BE2C (cell line): ENCODE data around the gene CEP44.
"Not testable (repeated sequence)": the region's sequence is repeated elsewhere in the genome, so short reads cannot be mapped to it uniquely, and the experiment has no call there.

Experiments used
- DNase-seq: peaks from one replicate; pipeline ENCODE4 v3.0.0-alpha.2; 2020
- H3K27me3 ChIP-seq: fragments of 250-450 bp; sonication (Bioruptor Pico); 2 replicates; pipeline ENCODE4 v1.5.1; 2020; ENCODE audit warnings: mild to moderate bottlenecking
- H3K36me3 ChIP-seq: fragments of 250-450 bp; sonication (Bioruptor Pico); 2 replicates; pipeline ENCODE4 v1.5.1; 2020; ENCODE audit warnings: mild to moderate bottlenecking
- H3K4me1 ChIP-seq: fragments of 250-450 bp; sonication (Bioruptor Pico); 2 replicates; pipeline ENCODE4 v1.5.1; 2020
- H3K4me3 ChIP-seq: 2 replicates; pipeline ENCODE4 v1.5.1; 2011; ENCODE audit warnings: low read depth, low read length
- H3K9me3 ChIP-seq: fragments of 250-450 bp; sonication (Bioruptor Pico); 2 replicates; pipeline ENCODE4 v1.5.1; 2020
- CTCF ChIP-seq: IDR thresholded peaks from 2 replicates; pipeline ENCODE4 v1.5.1; 2012; ENCODE audit warnings: mild to moderate bottlenecking, low read depth, low read length

The CEP44 gene

DNA sequence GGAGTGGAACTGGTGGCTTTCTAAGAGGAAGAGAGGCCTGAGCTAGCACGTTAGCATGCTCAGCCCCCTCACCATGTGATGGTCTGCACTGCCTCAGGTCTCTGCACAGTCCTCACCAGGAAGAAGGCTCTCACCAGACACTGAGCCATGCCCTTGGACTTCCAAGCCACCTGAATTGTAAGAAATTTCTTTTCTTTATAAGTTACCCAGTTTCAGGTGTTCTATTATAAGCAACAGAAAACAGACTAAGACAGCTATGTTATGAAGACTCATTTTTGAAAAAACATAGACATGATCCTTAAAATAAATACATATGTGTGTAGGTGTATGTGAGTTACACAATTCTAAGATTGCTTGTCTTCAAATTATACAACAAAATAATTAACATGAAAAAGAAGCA lies 74.7 kb downstream of the CEP44 start:
- H3K4me3 ChIP-seq = no peak overlapping the region
- H3K36me3 ChIP-seq = peaks cover 33% of the 10 kb centered on the region
- no peaks in the 10 kb centered on the region for H3K27me3 ChIP-seq
- TF ChIP-seq CTCF = no peak
- no peaks in the 10 kb centered on the region; the same call in none of the 2 replicates for H3K4me1 ChIP-seq
- no peaks in the 10 kb centered on the region for H3K9me3 ChIP-seq
- DNase-seq = no peak

DNA sequence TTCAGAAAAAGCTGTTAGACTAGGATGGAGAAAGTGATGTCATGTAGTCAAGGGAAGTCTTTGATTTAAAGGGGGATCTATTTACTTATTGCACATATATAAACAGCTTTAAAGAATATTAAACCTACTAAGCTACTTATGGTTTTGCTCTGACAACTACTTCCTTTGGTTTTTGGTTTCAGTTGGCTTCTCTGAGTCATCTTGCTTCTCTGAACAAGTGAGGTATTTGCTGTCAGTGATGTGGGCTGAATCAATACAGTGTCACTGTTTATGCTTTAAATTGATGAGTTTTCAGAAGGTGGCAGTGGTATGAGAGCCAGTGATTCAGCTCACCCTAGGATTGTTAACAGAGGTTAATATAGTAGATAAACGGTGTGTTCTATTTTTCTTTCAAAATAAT lies 75.1 kb downstream of the CEP44 start:
- Histone ChIP-seq H3K4me1 (peaks cover 3% of the 10 kb centered on the region), H3K36me3 (peaks cover 32% of the 10 kb centered on the region), H3K9me3 (no peaks in the 10 kb centered on the region), H3K4me3 (no peak overlapping the region), H3K27me3 (no peaks in the 10 kb centered on the region)
- no peak for DNase-seq
- TF ChIP-seq CTCF = no peak

- TF ChIP-seq CTCF = no peak
- Histone ChIP-seq H3K4me3 (no peak overlapping the region), H3K36me3 (peaks cover 14% of the 10 kb centered on the region; the same call in 1 of the 2 replicates), H3K9me3 (no peaks in the 10 kb centered on the region), H3K27me3 (no peaks in the 10 kb centered on the region), H3K4me1 (peaks cover 7% of the 10 kb centered on the region)
- no peak for DNase-seq
Measured at GRCh38 chr4:174362340-174362739, 78.6 kb downstream of the CEP44 start.

DNA sequence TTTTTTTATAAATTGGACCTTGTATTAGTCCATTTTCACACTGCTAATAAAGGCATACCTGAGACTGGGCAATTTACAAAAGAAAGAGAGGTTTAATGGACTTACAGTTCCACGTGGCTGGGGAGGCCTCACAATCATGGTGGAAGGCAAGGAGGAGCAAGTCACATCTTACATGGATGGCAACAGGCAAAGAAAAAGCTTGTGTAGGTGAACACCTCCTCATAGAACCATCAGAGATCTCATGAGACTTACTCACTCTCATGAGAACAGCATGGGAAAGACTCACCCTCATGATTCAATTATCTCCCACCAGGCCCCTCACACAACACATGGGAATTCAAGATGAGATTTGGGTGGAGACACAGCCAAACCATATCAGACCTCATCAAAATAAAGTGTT lies 80.1 kb downstream of the CEP44 start:
- not testable (repeated sequence) for H3K9me3 ChIP-seq, H3K27me3 ChIP-seq, H3K36me3 ChIP-seq, H3K4me1 ChIP-seq, DNase-seq, H3K4me3 ChIP-seq

- DNase-seq = peak; percentile 27
- Histone ChIP-seq H3K27me3 (peaks cover 6% of the 10 kb centered on the region; the same call in 1 of the 2 replicates), H3K4me1 (peaks cover 7% of the 10 kb centered on the region), H3K9me3 (no peaks in the 10 kb centered on the region), H3K36me3 (no peaks in the 10 kb centered on the region), H3K4me3 (no peak overlapping the region)
- peak; percentile 50 for TF ChIP-seq CTCF
Measured at GRCh38 chr4:174365018-174365587, 81.4 kb downstream of the CEP44 start.

DNA sequence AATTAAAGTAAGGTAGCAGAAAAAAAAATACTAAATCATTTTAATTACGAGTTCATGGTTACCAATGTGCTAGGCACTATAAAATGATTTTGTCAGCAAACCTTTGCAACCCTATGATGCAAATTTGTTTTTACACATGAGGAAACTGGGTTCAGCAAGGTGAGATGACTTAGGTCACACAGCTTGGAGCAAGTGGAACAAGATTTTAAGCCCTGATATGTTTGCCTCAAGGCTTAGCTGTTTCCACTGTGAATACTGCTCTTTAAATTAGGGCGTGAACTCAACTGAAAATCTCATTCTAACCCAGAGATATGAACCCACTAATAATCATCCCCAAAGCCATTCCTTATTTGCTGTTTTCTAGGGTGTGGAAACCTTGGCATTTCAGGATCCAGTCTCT lies 86.3 kb downstream of the CEP44 start:
- no peak for TF ChIP-seq CTCF
- Histone ChIP-seq H3K9me3 (no peaks in the 10 kb centered on the region), H3K4me1 (no peaks in the 10 kb centered on the region), H3K4me3 (no peak overlapping the region), H3K27me3 (peaks cover 10% of the 10 kb centered on the region), H3K36me3 (no peaks in the 10 kb centered on the region)
- no peak for DNase-seq

DNA sequence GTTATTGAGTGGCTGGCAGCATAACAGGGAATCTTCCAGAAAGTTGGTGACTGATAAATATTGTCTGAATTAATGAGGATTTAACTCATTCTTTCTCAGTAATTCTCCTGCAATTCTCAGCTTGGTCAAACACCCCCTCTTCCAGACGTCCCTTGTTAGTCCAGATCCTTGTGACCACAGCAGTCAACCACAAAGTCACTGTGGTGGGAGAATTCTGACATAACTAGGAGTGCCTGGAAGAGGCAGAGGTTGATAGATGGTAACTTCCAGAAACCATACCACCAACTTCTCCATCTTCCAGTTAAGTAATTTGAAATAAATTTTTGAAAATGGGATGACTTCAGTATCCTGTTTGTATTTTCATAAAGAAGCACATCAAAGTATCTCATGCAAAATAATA lies 90.1 kb downstream of the CEP44 start:
- no peaks in the 10 kb centered on the region for H3K4me1 ChIP-seq
- no peaks in the 10 kb centered on the region for H3K36me3 ChIP-seq
- no peaks in the 10 kb centered on the region for H3K9me3 ChIP-seq
- no peak for TF ChIP-seq CTCF
- DNase-seq = no peak
- peaks cover 10% of the 10 kb centered on the region for H3K27me3 ChIP-seq
- H3K4me3 ChIP-seq = no peak overlapping the region
